Upper lobe of right lung (tissue), 1 donor: ENCODE measurements around the gene OBI1. TPM values are rescaled to one million over a fixed set of nuclear protein-coding genes. Genes with fewer than 3 reads are reported as not detected.
A peak's percentile ranks its signal among the peaks of the same experiment; 100 is the strongest.

Experiments
- ATAC-seq: fragments of 200-7000 bp; cut with Tn5 transposase; one replicate; pipeline ENCODE4 v1.9.1; 2020; ENCODE audit warnings: mild to moderate bottlenecking, moderate library complexity
- DNase-seq: peaks from one replicate; pipeline ENCODE4 v3.0.0-alpha.2; 2020
- H3K27ac ChIP-seq: fragments of 200-600 bp; one replicate; pipeline ENCODE4 v1.8.0; 2022
- H3K27me3 ChIP-seq: fragments of 200-600 bp; one replicate; pipeline ENCODE4 v1.8.0; 2022; ENCODE audit warnings: mild to moderate bottlenecking
- H3K36me3 ChIP-seq: fragments of 200-600 bp; one replicate; pipeline ENCODE4 v1.8.0; 2022
- H3K4me1 ChIP-seq: fragments of 200-600 bp; one replicate; pipeline ENCODE4 v1.8.0; 2022
- H3K4me3 ChIP-seq: fragments of 200-600 bp; one replicate; pipeline ENCODE4 v1.8.0; 2022; ENCODE audit warnings: mild to moderate bottlenecking
- H3K9me3 ChIP-seq: fragments of 200-600 bp; one replicate; pipeline ENCODE4 v1.8.0; 2022
- intact Hi-C: fragments of 100-400 bp; cut with DNase I; formaldehyde crosslinking; loops from one replicate; pipeline ENCODE4 v1.11.0; 2022
- total RNA-seq: library from RNA; stranded (reverse); fragmentation: NEBNext Ultra II Directional; extraction: Animal tissue kit (Norgen Biotek cat#: 25700); gene quantifications from one replicate; pipeline ENCODE4 v1.2.1, GENCODE V29; 2021
- TF ChIP-seq, protein P1 (sequence below): fragments of 200-600 bp; IDR thresholded peaks from one replicate; pipeline ENCODE4 v1.8.0; 2022; ENCODE audit warnings: antibody characterized with exemption
- donor health status: DM: no; HTN: yes; CAD: no; lungs with severe emphysema.

The OBI1 gene
- total RNA-seq, 1 donor from 2014 or later: 9.3 TPM

GRCh38 chr13:78620936-78621470 lies 38.0 kb downstream of the OBI1 start:
- Histone ChIP-seq H3K36me3 (peaks cover 20% of the 10 kb centered on the region), H3K4me1 (no peaks in the 10 kb centered on the region), H3K9me3 (no peaks in the 10 kb centered on the region), H3K4me3 (no peak overlapping the region), H3K27me3 (no peaks in the 10 kb centered on the region), H3K27ac (no peak overlapping the region)
- intact Hi-C loops: no loop called here
- DNase-seq: no peak
- no peak for ATAC-seq
- TF ChIP-seq, protein P1, sequence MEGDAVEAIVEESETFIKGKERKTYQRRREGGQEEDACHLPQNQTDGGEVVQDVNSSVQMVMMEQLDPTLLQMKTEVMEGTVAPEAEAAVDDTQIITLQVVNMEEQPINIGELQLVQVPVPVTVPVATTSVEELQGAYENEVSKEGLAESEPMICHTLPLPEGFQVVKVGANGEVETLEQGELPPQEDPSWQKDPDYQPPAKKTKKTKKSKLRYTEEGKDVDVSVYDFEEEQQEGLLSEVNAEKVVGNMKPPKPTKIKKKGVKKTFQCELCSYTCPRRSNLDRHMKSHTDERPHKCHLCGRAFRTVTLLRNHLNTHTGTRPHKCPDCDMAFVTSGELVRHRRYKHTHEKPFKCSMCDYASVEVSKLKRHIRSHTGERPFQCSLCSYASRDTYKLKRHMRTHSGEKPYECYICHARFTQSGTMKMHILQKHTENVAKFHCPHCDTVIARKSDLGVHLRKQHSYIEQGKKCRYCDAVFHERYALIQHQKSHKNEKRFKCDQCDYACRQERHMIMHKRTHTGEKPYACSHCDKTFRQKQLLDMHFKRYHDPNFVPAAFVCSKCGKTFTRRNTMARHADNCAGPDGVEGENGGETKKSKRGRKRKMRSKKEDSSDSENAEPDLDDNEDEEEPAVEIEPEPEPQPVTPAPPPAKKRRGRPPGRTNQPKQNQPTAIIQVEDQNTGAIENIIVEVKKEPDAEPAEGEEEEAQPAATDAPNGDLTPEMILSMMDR: no peak

DNA sequence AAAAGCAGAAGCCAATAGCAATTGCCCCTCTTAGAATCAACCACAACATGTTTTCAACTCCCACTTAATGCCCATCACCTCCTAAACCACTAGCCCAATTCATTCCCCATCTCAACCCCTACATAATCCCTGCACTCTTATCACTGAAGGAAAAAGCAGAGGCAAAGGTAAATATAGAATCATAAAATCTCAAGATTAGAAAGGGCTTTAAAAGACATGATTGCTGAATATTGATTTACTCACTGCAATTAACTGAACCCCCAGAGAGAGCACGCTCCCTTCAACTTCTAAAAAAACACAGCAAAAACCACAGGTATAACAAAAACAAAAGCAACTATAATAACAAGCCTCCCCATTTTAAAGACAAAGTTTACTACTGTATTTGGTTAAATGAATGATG lies 40.5 kb downstream of the OBI1 start:
- TF ChIP-seq, protein P1: no peak
- no peak for ATAC-seq

GRCh38 chr13:78611040-78611439 lies 47.9 kb downstream of the OBI1 start:
- H3K36me3 ChIP-seq: peaks cover 13% of the 10 kb centered on the region
- DNase-seq (no peak), ATAC-seq (no peak)
- no peaks in the 10 kb centered on the region for H3K9me3 ChIP-seq
- intact Hi-C loops: no loop called here
- no peak overlapping the region for H3K4me3 ChIP-seq
- peaks cover 29% of the 10 kb centered on the region for H3K4me1 ChIP-seq
- H3K27ac ChIP-seq: no peak overlapping the region
- H3K27me3 ChIP-seq: peaks cover 56% of the 10 kb centered on the region
- TF ChIP-seq, protein P1: no peak

More for the DNA sequence above, 40.5 kb downstream of the OBI1 start:
- no peak overlapping the region for H3K4me3 ChIP-seq
- no peaks in the 10 kb centered on the region for H3K27me3 ChIP-seq
- H3K9me3 ChIP-seq: no peaks in the 10 kb centered on the region
- H3K27ac ChIP-seq: no peak overlapping the region
- no peak for DNase-seq
- H3K36me3 ChIP-seq: peaks cover 25% of the 10 kb centered on the region
- H3K4me1 ChIP-seq: no peaks in the 10 kb centered on the region
- intact Hi-C loops: no loop called here

GRCh38 chr13:78610381-78610883 lies 48.5 kb downstream of the OBI1 start:
- Histone ChIP-seq H3K27ac (no peak overlapping the region), H3K4me3 (no peak overlapping the region), H3K27me3 (peaks cover 62% of the 10 kb centered on the region), H3K36me3 (peaks cover 7% of the 10 kb centered on the region), H3K4me1 (peaks cover 29% of the 10 kb centered on the region), H3K9me3 (no peaks in the 10 kb centered on the region)
- intact Hi-C loops: no loop called here
- DNase-seq (no peak), ATAC-seq (no peak)
- TF ChIP-seq, protein P1: no peak

- no peak for DNase-seq
- intact Hi-C loops: no loop called here
- Histone ChIP-seq H3K4me3 (peak overlapping the region; percentile 56), H3K36me3 (peaks cover 4% of the 10 kb centered on the region), H3K9me3 (no peaks in the 10 kb centered on the region), H3K27me3 (peaks cover 70% of the 10 kb centered on the region), H3K27ac (no peak overlapping the region), H3K4me1 (peaks cover 29% of the 10 kb centered on the region)
- peak; percentile 61 for ATAC-seq
- TF ChIP-seq, protein P1: no peak
These were observed 49.3 kb downstream of the OBI1 start for GRCh38 chr13:78609464-78610205.
